HG03432 (cell line): ENCODE results near the gene SLC35E1.

ENCODE experiments used
- ATAC-seq: cut with Tn5 transposase; IDR thresholded peaks from one replicate; pipeline ENCODE4 v1.9.1; 2021; ENCODE audit warnings: mild to moderate bottlenecking, moderate library complexity; ENCODE audit not compliant: unreplicated experiment

Gene SLC35E1

GRCh38 chr19:16572332-16573211 lies at the start of gene SLC35E1:
Gene SLC35E1 (minus strand): TSS chr19:16572415. CDS start chr19:16572364, 51 bp downstream.
- peak; percentile 80 for ATAC-seq

GRCh38 chr19:16621165-16621800 lies 49.1 kb upstream of the SLC35E1 start:
- ATAC-seq, result no peak

GRCh38 chr19:16620584-16620983 lies 48.4 kb upstream of the SLC35E1 start:
- ATAC-seq, result no peak

DNA sequence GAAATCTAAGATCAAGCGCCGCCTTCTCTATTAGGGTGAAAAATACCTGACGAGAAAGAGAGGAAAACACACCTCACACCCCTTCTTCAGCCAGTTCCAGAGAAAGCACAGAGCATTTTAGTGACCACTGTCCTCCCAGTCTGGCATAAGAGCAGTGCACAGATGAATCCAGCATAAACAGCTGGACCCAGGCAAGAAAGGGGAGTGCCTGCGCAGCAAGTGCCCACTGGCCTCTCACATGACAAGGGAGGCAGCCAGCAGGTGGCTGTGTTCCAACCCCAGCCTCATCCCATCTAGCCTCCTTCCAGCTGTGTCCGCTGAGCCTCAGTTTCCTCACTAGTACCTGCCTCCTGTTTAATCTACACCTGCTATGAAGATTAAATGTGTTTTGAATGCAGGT lies 47.8 kb upstream of the SLC35E1 start:
- no peak for ATAC-seq

GRCh38 chr19:16619457-16619856 lies 47.2 kb upstream of the SLC35E1 start:
- ATAC-seq, result no peak

GRCh38 chr19:16618248-16618647 lies 46.0 kb upstream of the SLC35E1 start:
- ATAC-seq, result no peak

DNA sequence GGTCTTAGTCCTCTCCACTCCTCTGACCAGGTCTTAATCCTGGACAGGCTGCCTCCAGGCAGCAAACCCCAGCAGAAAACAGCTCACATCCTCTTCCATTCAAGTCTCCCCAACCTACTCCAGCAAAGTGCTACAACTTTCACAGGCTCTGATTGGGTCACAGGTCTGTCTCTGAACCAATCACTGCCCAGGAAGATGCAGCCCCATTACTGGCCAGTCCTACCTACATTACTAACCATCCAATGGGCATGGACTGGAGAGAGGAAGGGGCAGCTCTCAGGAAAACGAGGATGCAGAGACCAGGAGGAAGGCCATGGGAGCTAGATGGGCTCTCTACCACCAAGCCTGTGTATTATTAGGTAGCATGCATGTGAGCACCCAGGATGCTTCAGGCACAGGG lies 43.6 kb upstream of the SLC35E1 start:
- no peak for ATAC-seq

- ATAC-seq, result no peak
Observed at GRCh38 chr19:16614941-16615340, 42.7 kb upstream of the SLC35E1 start.

DNA sequence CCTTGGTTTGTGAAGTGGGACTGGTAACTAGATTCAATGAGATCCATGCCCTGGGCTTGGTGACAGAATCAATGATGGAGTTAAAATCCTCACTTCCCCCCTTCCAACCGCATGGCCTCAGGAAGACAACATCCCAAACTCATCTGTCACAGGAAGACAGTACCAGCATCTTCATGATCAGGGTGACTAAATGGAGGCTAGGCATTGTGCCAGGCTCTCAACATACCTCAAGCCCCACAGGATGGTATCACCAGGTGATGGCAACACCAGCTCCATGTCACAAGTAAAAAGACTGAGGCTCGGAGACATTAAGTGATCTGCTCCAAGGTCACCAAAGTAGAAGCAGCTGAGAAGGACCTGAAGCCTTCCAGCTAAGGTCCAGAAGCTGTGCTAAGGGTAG lies 41.6 kb upstream of the SLC35E1 start:
- ATAC-seq, result no peak

DNA sequence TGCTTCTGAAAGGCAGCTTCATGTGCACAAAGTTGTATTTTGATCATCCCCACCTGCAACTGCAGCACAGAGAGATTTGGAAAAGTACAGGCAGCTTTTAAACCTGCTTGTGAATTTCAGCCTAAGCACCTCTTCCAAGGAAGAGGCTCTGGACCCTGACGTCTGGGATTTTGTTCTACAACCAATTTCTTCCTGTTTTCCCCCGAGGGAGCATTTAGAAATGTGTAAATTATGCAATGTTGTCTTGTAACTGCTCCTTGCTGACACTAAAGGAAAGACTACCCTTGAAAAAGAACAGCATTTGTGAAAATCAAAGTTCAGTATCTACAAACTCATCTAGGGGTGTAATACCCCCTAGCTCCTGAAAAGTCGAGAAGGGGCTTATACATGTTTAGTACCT lies 40.4 kb upstream of the SLC35E1 start:
- ATAC-seq, result no peak

- no peak for ATAC-seq
Observed at GRCh38 chr19:16611121-16611520, 38.9 kb upstream of the SLC35E1 start.

GRCh38 chr19:16609511-16610200 lies 37.4 kb upstream of the SLC35E1 start:
- ATAC-seq, result no peak

DNA sequence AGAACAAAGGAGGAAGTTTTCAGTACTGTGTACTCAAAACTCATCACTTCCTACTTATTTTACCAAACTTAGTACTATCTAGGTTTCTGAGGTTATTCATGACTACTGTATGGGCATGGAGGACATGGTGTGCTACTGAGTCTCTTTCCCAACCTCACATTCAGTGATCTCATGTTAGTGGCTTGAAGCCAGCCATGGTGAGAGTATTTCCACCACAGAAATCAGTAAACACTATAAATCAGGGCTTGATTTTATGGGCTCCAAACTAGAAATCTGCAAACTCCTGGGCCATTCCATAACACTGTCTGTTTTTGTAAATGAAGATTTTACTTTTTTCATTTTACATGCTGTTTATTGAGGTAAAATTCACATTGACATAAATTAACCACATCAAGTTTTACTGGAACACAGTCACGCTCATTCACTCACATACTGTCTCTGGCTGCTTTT lies 36.1 kb upstream of the SLC35E1 start:
- no peak for ATAC-seq

DNA sequence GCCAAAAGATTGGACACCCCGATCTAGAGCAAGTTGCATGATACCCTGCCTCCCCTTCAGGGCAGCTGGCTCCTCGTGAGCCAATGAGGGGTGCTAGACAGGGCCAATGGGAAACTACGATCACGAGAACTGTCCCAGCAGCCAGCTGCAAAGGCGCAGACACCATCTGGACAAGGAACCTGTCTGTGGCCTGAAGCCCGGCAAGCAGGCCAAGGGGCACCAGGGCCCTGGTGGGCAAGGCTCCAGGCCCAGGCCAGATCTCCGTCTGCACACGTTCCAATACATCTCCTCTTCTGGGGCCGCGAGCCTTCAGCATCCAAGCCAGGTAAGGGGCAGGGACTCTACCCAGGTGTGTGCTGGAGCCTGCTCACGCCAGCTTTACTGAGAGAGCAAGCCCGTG lies 35.6 kb upstream of the SLC35E1 start:
- ATAC-seq, result no peak

- no peak for ATAC-seq
Observed at GRCh38 chr19:16605553-16605994, 33.4 kb upstream of the SLC35E1 start.

DNA sequence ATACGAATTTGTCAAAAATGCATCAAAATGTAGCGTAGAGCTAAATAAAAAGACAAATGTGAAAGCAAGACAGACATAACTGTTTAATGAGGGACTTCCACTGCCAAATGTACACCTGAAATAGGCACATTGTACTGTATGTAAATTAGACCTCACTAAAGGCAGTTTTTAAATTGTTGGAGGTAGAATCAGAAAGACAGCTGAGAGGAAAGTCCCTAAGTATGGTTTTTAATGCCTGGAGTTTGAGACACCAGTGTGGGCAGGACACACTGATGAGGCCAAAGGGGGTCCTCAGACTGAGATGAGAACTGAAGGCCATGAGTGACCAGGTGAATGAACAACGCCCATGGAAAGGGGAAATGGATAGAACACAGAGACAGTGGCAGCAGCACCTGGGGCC lies 32.9 kb upstream of the SLC35E1 start:
- ATAC-seq, result no peak

DNA sequence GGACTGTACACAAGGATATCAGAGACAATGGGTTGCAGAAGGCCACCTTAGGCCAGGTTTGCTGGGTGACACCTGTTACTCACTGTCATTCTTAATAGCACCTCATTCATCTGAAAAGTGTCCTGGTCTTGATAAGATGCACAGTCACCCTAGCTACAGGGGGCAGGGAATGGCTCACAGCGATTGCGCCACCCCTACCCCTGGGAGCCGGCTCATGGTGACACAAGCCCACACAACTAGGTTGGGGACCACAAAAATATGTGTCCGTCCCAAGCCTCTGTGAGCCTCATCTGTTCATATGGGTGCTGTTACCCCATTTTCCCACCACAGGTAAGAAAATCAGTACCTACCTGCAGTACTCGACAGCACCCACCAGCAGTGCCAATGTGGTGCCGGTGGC lies 32.4 kb upstream of the SLC35E1 start:
- no peak for ATAC-seq

DNA sequence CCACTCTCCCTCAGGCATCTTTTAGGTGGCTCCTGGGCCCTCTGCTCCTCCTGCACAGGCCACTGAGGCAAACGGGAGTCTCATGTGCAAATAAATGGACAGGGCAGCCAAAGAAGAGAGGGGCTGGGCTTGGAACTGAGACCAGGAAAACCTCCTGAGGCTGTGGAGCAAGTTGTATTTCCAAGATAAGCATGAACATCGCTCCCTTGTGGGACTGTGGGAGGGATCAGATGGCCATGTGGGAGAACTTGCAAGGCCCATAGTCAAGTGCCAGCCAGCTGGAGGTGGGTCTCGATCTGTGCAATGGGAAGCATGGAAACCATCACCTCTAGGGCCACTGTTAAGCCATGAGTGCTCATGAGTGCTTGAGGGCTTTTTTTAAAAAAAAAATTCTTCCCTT lies 30.9 kb upstream of the SLC35E1 start:
- no peak for ATAC-seq

DNA sequence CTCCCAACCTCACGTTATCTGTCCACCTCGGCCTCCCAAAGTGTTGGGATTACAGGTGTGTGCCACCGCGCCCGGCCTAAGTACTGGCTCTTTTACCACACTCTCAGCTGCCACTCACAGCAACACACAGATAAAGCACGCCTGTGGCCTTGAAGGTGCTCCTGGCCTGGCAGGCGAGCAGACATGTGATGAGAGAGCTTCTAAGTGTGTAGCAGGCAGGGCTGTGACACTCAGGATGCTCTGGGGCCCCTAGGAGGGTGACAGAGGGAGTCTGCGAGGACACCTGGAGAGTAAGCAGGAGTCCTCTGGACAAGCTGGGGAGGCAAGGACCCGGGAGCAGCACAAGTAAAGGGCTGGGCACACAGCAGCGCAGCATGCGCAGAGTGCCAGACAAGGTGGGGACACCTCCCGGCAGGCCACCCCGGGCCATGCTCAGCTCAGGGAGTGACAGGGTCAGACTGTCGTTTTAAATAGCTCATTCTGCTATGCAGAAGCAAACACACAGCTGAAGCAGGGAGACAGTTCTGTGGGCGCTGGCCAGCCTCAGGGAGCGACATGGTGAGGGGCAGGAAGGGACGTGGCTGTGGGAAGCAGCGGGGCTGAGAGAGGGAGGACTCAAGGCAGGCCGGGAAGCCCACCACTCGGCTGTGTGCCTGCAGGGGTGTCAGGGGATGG lies 29.3 kb upstream of the SLC35E1 start:
- no peak for ATAC-seq

DNA sequence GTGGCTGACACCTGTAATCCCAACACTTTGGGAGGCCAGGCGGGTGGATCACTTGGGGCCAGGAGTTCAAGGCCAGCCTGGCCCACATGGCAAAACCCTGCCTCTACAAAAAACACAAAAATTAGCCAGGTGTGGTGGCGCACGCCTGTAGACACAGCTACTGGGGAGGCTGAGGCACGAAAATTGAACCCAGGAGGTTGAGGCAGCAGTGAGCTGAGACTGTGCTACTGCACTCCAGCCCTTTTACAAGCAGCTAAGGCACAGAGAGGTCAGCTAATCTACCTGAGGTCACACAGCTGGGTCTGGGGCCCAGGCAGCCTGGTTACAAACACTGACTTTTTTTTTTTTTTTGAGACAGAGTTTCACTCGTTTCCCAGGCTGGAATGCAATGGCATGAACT lies 28.6 kb upstream of the SLC35E1 start:
- no peak for ATAC-seq
